K562 (cell line): Measurements from ENCODE around the gene CLIC1. TPM values are rescaled to one million over a fixed set of nuclear protein-coding genes. Genes with fewer than 3 reads are reported as not detected.

Source experiments
- ARHGAP35 ChIP-seq: fragments of 450-650 bp; IDR thresholded peaks from 2 replicates; pipeline ENCODE4 v1.6.1; 2018; ENCODE audit not compliant: partially characterized antibody
- ELF1 ChIP-seq: fragments of 200-800 bp; sonication (Bioruptor generic); IDR thresholded peaks from 2 replicates; pipeline ENCODE4 v1.6.1; 2016; ENCODE audit warnings: missing genetic modification characterization, missing compliant biosample characterization
- EP300 ChIP-seq: IDR thresholded peaks from 2 replicates; pipeline ENCODE4 v1.6.1; 2012; ENCODE audit warnings: low read length, improper control_type of control experiment
- FIP1L1 ChIP-seq: fragments of 200-400 bp; formaldehyde crosslinking; IDR thresholded peaks from 2 replicates; pipeline ENCODE4 v1.6.1; 2018; ENCODE audit warnings: mild to moderate bottlenecking, low read depth, low read length; ENCODE audit not compliant: poor library complexity, severe bottlenecking
- TFE3 ChIP-seq: fragments of 450-650 bp; formaldehyde crosslinking; IDR thresholded peaks from 2 replicates; pipeline ENCODE4 v1.4.0; 2020; ENCODE audit warnings: mild to moderate bottlenecking, mixed read lengths
- ZBTB49 ChIP-seq: sonication (generic); formaldehyde crosslinking; IDR thresholded peaks from 2 replicates; pipeline ENCODE4 v1.8.0; 2022; ENCODE audit warnings: missing genetic modification reagents, mild to moderate bottlenecking, borderline replicate concordance
- polyA plus RNA-seq, 8 experiments: library from polyadenylated mRNA; depleted of rRNA in 4 of 8; stranded (reverse) in 5 of 8; unstranded in 3 of 8; fragments of >200 nt; fragmentation: Nextera tagmentation in 2 of 8; fragmentation: Illumina TruSeq in 1 of 8; extraction: Ambion mirVana in 2 of 8; extraction: Trizol in 1 of 8; gene quantifications; 2 replicates each; pipeline versions ENCODE4 v1.2.1 to v1.2.3, GENCODE V29; 2011 to 2014; ENCODE audit warnings: inconsistent platforms in 1 of 8, missing spikeins in 1 of 8
- total RNA-seq, 7 experiments: library from RNA; depleted of rRNA in 6 of 7; stranded (reverse); fragments of >200 nt in 6 of 7; fragmentation: Illumina TruSeq in 2 of 7; extraction: Trizol in 2 of 7; gene quantifications; 2 replicates each; pipeline versions ENCODE4 v1.2.1 to v1.2.3, GENCODE V29; 2011 to 2021; ENCODE audit warnings: low replicate concordance in 1 of 7
- TF ChIP-seq, protein P1 (sequence below): fragments of 250-450 bp; sonication (Bioruptor Pico); IDR thresholded peaks from 2 replicates; pipeline ENCODE4 v1.8.0; 2022; ENCODE audit warnings: inconsistent platforms
- TF ChIP-seq, protein P2 (sequence below), 2 experiments: fragments of 450-650 bp; conservative IDR thresholded peaks; 2 replicates each; pipeline ENCODE4 v1.6.1; 2017; ENCODE audit warnings: mild to moderate bottlenecking in 2 of 2, moderate library complexity in 2 of 2
- TF ChIP-seq, protein P3 (sequence below): fragments of 250-450 bp; sonication (Bioruptor Pico); IDR thresholded peaks from 2 replicates; pipeline ENCODE4 v1.8.0; 2022; ENCODE audit warnings: moderate library complexity, mild to moderate bottlenecking, inconsistent platforms
- TF ChIP-seq, protein P4 (sequence below): sonication (generic); formaldehyde crosslinking; IDR thresholded peaks from 2 replicates; pipeline ENCODE4 v1.8.1; 2023; ENCODE audit warnings: missing genetic modification reagents, mild to moderate bottlenecking, borderline replicate concordance

The CLIC1 gene
- total and polyA plus RNA-seq, 9 of the 15 experiments (the other 6 are each of a cell fraction or from before 2014, with no cell fraction given), result 1,267 to 2,419 (median 1,808) TPM

DNA sequence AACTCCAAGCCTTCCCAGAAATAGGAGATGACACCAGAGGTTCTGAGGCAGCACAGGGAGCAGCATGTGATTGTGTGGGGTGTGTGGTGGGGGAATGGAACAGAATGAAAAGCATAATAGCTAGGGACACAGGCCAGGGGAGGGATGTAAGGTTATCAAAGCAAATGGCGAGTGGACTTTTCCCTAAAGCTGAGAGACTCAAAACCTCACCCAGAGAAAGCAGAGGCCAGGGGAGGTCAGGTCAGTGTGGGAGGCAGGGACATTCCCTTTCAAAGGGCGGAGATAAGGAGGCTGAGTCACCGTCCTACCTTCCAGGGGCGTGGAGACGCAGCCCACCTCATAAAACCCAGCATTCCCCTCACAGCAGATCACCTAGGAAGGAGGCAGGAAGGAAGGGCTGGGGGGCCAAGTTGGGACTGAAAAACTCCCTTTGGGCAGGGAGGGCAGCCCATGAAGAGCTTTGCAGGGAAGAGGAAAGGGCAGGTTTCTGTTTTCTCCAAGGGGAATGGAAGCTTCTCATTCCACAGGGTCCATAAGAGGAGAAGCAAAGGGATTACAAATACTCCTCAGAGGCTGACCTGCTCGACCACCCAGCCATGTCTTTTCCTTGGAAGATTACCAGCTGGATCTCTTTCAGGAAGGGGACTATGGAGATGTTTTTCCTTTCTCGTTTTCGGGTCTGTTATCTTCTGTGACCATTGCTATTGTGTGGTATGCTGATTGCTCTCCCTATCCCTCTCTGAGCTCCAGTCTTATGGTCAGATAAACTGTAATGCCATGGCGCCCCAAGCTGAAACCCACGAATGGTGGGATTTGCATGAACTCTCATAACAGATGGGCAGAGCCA is 45.9 kb downstream of the CLIC1 start (continued):
- TF ChIP-seq, protein P1, sequence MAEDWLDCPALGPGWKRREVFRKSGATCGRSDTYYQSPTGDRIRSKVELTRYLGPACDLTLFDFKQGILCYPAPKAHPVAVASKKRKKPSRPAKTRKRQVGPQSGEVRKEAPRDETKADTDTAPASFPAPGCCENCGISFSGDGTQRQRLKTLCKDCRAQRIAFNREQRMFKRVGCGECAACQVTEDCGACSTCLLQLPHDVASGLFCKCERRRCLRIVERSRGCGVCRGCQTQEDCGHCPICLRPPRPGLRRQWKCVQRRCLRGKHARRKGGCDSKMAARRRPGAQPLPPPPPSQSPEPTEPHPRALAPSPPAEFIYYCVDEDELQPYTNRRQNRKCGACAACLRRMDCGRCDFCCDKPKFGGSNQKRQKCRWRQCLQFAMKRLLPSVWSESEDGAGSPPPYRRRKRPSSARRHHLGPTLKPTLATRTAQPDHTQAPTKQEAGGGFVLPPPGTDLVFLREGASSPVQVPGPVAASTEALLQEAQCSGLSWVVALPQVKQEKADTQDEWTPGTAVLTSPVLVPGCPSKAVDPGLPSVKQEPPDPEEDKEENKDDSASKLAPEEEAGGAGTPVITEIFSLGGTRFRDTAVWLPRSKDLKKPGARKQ (CRISPR knock-in tag), result 0 out of 2 replicates have a peak, but pooled peaks have one; percentile 36
- TF ChIP-seq FIP1L1 (no peak), TFE3 (CRISPR knock-in tag) (no peak; the same call in 1 of the 2 replicates), ZBTB49 (CRISPR knock-in tag) (no peak; the same call in 1 of the 2 replicates), EP300 (peak; percentile 92), ARHGAP35 (no peak), ELF1 (tag) (no peak)
- TF ChIP-seq, protein P2, sequence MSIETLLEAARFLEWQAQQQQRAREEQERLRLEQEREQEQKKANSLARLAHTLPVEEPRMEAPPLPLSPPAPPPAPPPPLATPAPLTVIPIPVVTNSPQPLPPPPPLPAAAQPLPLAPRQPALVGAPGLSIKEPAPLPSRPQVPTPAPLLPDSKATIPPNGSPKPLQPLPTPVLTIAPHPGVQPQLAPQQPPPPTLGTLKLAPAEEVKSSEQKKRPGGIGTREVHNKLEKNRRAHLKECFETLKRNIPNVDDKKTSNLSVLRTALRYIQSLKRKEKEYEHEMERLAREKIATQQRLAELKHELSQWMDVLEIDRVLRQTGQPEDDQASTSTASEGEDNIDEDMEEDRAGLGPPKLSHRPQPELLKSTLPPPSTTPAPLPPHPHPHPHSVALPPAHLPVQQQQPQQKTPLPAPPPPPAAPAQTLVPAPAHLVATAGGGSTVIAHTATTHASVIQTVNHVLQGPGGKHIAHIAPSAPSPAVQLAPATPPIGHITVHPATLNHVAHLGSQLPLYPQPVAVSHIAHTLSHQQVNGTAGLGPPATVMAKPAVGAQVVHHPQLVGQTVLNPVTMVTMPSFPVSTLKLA (conservative IDR thresholded peaks at IDR 0.05), result peak in 1 of 2 experiments; percentile 87; a peak in 2 of 4 replicates
- TF ChIP-seq, protein P3, sequence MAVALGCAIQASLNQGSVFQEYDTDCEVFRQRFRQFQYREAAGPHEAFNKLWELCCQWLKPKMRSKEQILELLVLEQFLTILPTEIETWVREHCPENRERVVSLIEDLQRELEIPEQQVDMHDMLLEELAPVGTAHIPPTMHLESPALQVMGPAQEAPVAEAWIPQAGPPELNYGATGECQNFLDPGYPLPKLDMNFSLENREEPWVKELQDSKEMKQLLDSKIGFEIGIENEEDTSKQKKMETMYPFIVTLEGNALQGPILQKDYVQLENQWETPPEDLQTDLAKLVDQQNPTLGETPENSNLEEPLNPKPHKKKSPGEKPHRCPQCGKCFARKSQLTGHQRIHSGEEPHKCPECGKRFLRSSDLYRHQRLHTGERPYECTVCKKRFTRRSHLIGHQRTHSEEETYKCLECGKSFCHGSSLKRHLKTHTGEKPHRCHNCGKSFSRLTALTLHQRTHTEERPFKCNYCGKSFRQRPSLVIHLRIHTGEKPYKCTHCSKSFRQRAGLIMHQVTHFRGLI, result no peak
- TF ChIP-seq, protein P4, sequence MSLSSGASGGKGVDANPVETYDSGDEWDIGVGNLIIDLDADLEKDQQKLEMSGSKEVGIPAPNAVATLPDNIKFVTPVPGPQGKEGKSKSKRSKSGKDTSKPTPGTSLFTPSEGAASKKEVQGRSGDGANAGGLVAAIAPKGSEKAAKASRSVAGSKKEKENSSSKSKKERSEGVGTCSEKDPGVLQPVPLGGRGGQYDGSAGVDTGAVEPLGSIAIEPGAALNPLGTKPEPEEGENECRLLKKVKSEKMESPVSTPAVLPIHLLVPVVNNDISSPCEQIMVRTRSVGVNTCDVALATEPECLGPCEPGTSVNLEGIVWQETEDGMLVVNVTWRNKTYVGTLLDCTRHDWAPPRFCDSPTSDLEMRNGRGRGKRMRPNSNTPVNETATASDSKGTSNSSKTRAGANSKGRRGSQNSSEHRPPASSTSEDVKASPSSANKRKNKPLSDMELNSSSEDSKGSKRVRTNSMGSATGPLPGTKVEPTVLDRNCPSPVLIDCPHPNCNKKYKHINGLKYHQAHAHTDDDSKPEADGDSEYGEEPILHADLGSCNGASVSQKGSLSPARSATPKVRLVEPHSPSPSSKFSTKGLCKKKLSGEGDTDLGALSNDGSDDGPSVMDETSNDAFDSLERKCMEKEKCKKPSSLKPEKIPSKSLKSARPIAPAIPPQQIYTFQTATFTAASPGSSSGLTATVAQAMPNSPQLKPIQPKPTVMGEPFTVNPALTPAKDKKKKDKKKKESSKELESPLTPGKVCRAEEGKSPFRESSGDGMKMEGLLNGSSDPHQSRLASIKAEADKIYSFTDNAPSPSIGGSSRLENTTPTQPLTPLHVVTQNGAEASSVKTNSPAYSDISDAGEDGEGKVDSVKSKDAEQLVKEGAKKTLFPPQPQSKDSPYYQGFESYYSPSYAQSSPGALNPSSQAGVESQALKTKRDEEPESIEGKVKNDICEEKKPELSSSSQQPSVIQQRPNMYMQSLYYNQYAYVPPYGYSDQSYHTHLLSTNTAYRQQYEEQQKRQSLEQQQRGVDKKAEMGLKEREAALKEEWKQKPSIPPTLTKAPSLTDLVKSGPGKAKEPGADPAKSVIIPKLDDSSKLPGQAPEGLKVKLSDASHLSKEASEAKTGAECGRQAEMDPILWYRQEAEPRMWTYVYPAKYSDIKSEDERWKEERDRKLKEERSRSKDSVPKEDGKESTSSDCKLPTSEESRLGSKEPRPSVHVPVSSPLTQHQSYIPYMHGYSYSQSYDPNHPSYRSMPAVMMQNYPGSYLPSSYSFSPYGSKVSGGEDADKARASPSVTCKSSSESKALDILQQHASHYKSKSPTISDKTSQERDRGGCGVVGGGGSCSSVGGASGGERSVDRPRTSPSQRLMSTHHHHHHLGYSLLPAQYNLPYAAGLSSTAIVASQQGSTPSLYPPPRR (CRISPR knock-in tag), result 0 out of 2 replicates have a peak, but pooled peaks have one; percentile 75
